H54 (cell line): ENCODE measurements around the gene RPRD1A.
A peak's percentile ranks its signal among the peaks of the same experiment; 100 is the strongest.
"Not testable (repeated sequence)": the region's sequence is repeated elsewhere in the genome, so short reads cannot be mapped to it uniquely, and the experiment has no call there.

ENCODE experiments used
- DNase-seq: peaks from one replicate; pipeline ENCODE4 v3.0.0; 2011; ENCODE audit warnings: low spot score, mixed read lengths; ENCODE audit not compliant: insufficient read length
- FAIRE-seq: peaks from 3 replicates; lab custom pipeline; 2011; peaks lifted over from hg19 to GRCh38; lab: Jason Lieb, UNC
- POLR2A ChIP-seq: IDR thresholded peaks from 2 replicates; pipeline ENCODE4 v1.6.1; 2011; ENCODE audit warnings: low read depth, mild to moderate bottlenecking, low read length

RPRD1A gene, protein sequence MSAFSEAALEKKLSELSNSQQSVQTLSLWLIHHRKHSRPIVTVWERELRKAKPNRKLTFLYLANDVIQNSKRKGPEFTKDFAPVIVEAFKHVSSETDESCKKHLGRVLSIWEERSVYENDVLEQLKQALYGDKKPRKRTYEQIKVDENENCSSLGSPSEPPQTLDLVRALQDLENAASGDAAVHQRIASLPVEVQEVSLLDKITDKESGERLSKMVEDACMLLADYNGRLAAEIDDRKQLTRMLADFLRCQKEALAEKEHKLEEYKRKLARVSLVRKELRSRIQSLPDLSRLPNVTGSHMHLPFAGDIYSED

GRCh38 chr18:36067055-36067957, at the start of gene RPRD1A:
Gene RPRD1A, minus strand, starts transcription at chr18:36067559. Its CDS starts 155 bp downstream, at chr18:36067404.
- peak; percentile 48 for FAIRE-seq
- peak; percentile 75 for DNase-seq
- peak; percentile 61 for TF ChIP-seq POLR2A

GRCh38 chr18:36116771-36117170, 49.4 kb upstream of the RPRD1A start:
- FAIRE-seq, DNase-seq: not testable (repeated sequence)

DNA sequence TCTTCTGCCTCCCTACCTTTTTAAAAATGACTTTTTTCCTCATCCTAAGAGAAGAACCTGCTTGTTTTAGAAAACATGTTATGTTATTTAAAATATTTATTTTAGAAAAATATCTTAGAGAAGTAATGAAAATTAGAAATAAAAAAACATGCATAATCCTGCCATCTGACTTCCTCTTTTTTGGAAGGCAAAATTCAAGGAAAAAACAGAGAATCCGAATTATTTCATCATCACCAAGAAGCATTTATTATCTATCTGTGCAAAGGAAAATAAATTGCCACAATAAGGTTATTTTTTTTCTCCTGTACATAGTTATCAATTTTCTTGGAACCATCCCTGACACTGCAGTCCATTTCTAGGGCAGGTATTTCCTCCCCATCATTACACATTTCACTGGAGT, 47.4 kb upstream of the RPRD1A start:
- TF ChIP-seq POLR2A = no peak
- DNase-seq (no peak), FAIRE-seq (no peak)

GRCh38 chr18:36114251-36114650, 46.9 kb upstream of the RPRD1A start:
- no peak for TF ChIP-seq POLR2A
- FAIRE-seq (no peak), DNase-seq (no peak)

DNA sequence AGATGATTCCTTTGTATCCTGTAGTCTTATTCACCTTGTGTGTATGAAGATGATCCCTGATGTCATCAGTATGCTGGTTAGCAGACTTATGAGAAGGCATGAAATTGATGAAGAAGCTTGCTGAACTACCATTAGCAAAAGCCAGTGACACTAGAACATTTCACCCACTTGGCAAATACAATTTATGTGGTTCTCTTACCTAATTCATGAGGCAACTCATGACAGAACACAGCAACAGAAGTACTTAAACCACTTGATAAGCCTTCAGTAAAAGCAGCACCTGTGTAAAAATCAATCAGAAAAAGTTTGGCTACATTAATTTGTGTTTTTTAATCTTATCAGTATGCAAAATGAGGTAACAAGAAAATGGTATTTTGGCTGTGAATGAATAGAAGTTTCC, 44.9 kb upstream of the RPRD1A start:
- FAIRE-seq (no peak), DNase-seq (no peak)
- no peak for TF ChIP-seq POLR2A

GRCh38 chr18:36109737-36110136, 42.4 kb upstream of the RPRD1A start:
- FAIRE-seq = no peak
- no peak for TF ChIP-seq POLR2A
- DNase-seq = no peak

DNA sequence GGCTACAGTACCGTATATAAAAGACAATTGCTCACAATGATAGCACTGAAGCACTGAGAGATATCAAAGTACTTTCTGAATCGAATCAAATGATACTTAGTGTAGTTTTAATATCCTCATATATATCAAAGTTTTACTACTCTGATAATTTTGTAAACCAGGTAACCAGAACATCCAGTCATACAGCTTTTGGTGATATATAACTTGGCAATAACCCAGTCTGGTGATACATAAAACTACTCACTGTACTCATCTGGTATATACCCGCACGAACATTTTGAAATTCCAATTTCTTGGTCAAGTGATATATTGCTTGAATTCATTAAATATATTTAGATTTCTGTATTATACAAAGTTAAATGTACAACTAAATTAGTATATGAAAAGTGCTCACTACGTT, 41.2 kb upstream of the RPRD1A start:
- TF ChIP-seq POLR2A = no peak
- FAIRE-seq = no peak
- DNase-seq = no peak

DNA sequence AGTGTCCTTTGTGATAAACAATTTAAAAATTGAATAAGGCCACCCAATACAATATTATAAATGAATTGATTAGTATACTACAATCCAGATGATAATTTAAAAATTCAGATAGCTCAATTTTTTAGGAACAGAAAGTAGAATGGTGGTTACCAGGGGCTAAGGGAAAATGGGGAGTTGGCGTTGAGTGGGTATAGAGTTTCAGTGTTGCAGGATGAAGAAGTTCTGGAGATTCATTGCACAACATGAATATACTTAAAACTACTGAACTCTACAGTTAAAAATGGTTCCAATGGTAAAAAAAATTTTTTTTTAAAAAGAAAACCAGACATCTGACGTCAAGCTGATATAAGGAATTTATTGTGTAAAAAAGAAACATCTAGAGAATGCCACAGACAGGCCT, 40.8 kb upstream of the RPRD1A start:
- DNase-seq (no peak), FAIRE-seq (no peak)
- TF ChIP-seq POLR2A = no peak

DNA sequence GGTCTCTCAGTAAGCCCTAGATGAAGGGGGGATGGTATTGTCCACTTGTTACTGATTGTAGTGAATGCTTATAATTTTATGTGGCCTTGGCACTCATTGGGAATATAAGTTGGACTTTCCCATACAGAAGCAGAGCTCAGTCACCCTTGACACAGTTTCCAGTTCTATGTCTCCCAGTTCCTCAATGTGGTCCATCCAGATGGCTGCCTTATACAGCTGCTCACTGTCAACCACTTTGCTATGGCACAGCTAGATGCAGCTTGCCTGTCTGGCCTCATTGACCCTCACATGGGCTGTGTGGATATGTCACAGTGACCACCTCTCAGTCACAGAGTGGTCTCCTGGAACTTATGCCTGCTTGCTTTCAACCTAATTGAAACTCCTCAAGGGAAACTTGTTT, 40.1 kb upstream of the RPRD1A start:
- DNase-seq = no peak
- TF ChIP-seq POLR2A = no peak
- no peak for FAIRE-seq

DNA sequence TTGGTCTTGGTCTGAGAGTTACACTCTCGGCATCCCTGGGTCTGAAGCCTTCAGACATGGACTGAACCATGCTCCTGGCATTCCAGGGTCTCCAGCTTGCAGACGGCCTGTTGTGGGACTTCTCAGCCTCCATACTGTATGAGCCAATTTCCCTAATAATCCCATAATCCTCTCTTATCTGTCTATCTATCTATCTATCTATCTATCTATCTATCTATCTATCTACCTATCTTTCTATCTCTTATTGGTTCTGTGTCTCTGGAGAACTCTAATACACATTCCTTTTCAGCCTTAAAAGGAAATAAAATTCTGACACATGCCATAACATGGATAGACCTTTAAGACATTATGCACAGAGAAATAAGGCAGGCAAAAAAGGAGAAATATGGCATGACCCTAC, 37.4 kb upstream of the RPRD1A start:
- no peak for FAIRE-seq

GRCh38 chr18:36101943-36102342, 34.6 kb upstream of the RPRD1A start:
- DNase-seq (no peak), FAIRE-seq (no peak)
- TF ChIP-seq POLR2A = no peak

More for the DNA sequence above, 37.4 kb upstream of the RPRD1A start:
- no peak for DNase-seq
- TF ChIP-seq POLR2A = no peak

GRCh38 chr18:36099311-36099710, 32.0 kb upstream of the RPRD1A start:
- FAIRE-seq = no peak
- no peak for DNase-seq
- TF ChIP-seq POLR2A = no peak

- FAIRE-seq (no peak), DNase-seq (no peak)
- TF ChIP-seq POLR2A = no peak
These were observed 29.6 kb upstream of the RPRD1A start for GRCh38 chr18:36096955-36097354.

DNA sequence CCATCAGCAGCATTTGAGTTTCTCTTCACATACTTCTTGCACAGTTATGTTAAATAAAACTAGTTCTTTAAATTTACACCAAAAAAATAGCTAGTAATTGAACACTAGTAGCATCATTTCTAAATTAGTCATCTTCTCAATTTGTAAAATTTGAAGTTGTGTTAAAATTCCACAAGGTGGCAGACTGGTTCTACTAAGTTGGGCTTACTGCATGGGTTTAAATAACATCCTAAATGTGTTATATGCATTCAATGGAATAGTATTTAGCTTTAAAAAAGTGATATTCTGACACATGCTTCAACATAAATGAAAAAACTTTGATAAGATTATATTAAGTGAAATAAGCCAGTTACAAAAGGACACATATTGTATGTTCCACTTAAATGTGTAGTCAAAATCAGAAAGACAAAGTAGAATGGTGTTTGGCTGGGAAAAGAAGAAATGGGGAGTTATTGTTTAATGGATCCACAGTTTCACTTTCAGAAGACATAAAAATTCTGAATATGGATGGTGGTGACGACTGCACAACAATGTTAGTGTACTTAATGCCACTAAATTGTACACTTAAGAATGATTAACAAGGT, 28.7 kb upstream of the RPRD1A start:
- DNase-seq = peak; percentile 18
- no peak for FAIRE-seq
- TF ChIP-seq POLR2A = no peak
